DMS114 treated with DMSO at 0.1 percent for 48 hours (cell line): Measurements from ENCODE around the gene MRPL40.

Experiments used
- DNase-seq: peaks from one replicate; lab custom pipeline; 2025; ENCODE audit not compliant: unreplicated experiment; lab: John Stamatoyannopoulos, UW

Gene MRPL40

DNA sequence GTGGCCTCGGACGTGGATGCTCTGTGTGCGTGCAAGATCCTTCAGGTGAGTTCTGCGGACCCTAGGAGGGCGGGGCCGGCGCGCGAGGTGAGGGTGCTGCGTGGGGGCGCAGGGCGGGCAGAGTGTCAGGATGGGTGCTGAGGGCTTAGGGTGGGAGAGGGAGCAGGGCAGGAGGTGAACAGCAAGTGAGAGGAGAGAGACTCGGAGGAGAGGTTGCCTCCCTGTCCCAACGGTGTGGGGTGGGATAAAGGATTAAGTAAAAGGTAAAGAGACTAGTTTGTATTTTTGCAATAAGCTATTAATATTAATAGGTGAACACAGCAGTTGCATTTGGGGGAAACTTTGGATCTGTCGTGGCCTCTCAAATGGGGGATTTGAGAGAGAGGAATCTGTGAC, 47.8 kb downstream of the MRPL40 start:
- no peak for DNase-seq

DNA sequence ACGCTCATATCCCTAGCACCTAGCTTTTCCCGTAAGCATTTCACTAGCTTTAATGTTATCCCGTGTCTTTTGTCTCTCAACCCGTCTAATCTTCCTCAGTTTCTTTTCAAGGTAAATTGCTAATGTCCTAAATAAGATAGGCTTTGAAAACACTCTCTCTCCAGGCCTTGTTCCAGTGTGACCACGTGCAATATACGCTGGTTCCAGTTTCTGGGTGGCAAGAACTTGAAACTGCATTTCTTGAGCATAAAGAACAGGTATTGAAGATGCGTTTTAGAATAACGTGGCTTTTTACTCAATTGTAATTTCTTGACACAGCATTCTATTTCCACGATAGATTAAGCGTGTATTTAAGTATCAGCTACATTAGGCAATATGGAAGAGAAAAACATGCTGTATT, 48.4 kb downstream of the MRPL40 start:
- no peak for DNase-seq

DNA sequence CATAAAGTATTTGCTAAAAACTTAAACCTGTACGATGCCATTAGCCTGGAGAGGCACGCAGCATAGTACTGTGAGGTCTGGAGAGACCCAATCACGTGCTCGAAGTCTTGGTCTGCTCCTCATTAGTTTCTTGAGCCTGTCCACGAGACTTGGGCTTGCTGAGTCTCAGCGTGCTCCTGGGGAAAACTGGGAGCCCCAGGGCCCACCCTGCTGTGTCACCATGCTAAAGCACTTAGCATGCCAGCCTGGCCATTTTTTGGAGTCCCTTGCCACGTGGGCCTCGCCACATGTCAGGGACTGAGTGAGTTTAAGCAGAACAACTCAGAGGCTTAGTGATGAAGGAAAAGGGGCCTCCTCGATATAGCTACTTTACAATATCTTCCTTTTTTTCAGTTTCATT, 50.0 kb downstream of the MRPL40 start:
- no peak for DNase-seq

DNA sequence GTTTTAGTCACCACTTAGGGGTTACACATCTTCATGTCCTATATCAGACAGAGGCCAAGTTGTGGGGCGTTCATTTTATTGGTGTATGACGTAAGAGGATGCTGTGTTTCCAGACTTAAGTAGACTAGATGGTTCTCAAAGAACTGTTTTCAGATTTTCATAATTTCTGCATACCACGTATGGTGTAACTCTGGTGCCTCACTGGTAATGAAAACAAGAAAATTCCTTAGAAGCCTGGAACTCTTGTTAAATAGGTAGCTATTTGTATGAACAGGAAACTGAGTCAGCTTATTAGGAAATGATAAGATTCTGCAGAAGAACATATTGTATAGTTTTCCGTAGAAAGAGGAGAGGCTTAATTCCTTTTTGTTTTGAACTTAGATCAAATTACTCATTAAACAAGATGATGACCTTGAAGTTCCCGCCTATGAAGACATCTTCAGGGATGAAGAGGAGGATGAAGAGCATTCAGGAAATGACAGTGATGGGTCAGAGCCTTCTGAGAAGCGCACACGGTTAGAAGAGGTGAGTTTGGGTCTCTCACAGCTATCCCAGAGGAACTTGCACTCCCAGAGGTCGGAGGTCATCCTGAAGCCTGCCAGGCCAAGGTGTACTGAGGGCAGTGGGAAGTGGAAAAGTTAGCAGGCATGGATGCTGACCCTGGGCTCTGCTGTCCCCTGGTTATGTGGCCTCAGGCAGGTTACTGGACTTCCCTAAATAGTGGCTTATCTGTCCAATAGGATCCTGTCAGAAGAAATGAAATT, 51.3 kb downstream of the MRPL40 start:
- DNase-seq = no peak
